NCI-H2029 treated with DMSO at 0.1 percent for 48 hours (cell line): ENCODE results near the gene CRB3.
A peak's percentile ranks its signal among the peaks of the same experiment; 100 is the strongest.

Source experiments
- DNase-seq: peaks from one replicate; lab custom pipeline; 2025; lab: John Stamatoyannopoulos, UW

CRB3 gene

DNA sequence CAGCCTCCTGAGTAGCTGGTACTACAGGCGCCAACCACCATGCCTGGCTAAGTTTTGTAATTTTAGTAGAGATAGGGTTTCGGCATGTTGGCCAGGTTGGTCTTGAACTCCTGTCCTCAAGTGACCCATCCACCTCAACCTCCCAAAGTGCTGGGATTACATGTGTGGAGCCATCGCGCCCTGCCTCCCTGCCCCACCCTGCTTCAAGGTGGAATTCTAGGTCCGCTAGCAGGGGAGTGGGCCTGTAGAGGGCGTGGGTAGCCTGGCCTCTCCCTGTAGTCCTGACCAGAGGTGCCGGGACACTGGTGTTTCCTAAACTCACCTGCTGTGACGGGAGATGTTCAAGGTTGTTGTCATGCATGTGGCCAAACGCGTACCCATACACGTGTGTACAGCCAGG, 30.9 kb upstream of the CRB3 start:
- DNase-seq: no peak

DNA sequence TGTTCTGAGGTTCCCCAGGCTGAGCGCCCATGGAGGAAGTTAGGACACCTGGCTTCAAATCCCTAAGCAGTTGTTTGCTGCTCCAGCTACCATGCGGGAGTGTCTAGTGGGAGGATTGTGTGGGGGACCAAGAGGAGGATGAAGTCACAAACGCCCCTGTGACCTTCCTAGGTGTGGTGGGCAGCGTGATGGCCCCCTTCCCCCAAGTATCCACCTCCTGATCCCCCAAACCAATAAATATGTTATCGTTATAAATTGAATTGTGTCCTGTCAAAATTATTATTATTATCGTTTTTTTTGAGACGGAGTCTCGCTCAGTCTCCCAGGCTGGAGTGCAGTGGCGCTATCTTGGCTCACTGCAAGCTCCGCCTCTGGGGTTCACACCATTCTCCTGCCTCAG, 30.4 kb upstream of the CRB3 start, which contains the start of gene SLC25A41:
Gene SLC25A41 (minus strand): TSS at position 101 of the 400 bp plus-strand sequence. CDS start 70 bp downstream, at position 31.
- DNase-seq: no peak

DNA sequence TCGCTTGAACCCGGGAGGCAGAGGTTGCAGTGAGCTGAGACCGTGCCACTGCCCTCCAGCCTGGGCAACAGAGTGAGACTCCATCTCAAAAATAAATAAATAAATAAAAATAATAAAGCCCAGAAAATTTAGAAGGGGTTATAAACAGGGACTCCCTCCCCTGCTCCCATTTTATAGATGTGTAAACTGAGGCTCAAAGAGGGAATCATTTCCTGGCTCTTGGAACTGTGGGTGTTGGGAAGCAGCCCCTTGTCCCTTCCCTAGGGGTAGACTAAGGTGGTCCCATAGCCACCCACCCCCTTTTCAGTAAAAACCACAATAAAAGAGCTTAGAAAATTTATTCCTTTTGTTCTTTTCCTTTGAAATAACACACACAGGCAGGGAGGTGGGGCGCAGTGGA, 24.3 kb upstream of the CRB3 start:
- no peak for DNase-seq

DNA sequence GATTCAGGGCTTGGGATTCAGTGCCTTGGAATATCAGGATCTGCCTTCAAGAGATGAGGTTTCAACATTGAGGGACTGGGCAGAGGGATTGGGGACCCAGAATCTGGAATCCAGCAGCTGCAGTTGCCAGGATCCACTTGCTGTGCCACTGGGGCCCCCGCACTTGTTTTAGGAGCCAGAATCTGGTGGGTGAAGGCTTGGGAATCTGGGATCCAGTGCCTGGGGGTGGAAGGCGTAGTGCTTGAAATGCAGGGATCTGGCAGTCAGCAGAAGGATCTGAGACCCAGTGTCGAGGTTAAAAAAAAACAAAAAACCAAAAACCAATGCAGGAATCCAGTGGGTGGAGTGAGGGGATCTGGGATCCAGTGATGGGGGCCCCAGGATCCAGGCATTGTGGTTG, 23.2 kb upstream of the CRB3 start:
- no peak for DNase-seq

DNA sequence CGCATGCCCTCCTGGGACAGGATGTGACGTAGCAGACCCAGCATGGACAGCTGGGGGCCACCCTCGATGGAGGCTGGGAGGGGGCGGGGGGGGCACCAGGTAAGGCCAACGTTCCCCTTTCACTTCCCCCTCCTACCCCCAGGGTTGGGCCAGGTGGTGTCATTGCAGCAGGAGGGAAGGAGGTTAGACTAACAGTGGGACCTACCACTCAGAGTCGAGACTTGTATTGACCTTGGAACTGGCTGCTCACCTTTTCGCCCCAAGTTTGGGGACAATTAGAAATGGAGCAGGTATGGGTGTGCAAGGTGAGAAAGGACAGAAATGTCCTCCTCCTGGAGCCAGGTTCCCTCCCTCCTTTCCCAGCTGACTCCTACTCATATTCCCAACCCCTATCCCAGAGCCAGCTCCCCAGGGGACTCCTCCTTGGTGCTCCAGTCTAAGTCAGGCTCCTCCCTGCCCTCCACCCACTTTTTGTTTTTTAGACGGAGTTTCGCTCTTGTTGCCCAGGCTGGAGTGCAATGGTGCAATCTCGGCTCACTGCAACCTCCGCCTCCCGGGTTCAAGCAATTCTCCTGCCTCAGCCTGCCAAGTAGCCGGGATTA, 21.9 kb upstream of the CRB3 start:
- DNase-seq: no peak

DNA sequence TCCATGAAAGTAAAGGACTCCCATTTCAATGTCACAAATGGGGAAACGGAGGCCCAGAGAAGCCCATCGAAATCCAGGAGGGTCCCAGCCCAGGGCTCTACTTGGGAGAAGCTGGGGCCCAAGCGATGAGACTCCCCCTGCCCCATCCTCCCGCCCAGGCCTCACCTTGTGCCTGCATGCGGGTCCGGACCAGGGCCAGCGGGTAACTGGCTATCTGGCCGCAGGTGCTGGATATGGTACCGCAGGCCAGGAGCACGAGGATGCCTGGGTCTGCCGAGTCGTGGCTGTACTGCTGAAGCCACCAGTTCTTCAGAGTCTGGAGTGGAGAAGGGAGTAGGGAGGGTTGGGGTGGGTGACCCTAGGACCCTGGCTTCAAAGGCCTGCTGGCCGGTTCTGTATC, 20.1 kb upstream of the CRB3 start:
- DNase-seq: no peak

DNA sequence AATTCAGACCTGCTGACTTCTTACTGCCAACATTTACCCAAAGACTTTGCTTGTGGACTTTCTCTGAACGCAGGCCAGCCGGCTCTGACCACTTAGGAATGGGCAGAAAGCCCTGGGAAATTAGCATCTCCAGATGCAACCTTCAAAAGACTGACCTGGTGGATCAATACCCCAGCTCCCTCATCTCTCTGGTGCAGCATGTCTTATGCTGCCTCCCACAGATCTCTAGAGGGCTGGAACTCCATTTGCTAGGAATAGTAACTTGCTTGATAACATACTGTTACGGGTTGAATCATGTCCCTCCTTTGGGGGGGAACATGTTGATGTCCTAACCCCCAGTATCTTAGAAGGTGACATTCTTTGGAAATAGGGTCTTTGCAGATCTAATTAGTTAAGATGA, 17.6 kb upstream of the CRB3 start:
- DNase-seq: no peak

DNA sequence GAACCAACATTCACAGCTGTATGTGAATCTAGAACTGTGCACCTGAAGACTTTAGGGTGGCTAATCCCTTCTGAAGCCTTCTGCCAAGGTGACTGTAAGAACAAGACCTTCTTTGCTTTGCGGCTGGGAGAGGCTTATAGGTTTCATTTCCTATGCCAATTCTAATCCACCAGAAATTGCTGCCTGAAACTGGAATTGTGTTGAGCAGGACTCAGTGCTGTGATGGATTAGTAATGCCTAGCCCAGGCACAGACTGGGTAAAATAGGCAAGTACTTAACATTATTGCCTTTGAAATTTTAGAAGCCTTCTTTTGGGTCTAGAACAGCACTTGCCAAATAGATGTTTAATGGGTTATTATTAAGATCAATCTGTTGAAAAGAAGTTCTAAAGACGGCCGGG, 16.0 kb upstream of the CRB3 start:
- no peak for DNase-seq

DNA sequence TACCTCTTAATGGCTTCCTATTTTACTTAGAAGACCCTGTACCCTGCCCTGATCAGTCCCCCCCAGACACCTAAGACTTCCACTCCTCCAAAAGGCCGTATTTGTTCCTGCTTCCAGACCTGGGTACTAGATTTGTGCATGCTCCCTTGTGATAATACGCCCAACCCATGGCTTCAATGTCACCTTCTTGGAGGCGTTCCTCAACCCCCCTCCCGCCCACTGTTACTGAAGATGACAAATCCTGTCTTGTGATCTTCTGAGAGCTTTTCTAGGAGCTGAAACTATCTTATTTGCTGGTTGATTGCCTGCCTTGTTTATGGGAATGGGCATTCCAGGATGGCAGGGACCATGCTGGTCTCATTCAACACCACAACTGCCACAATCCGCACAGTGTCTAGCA, 13.9 kb upstream of the CRB3 start:
- no peak for DNase-seq

DNA sequence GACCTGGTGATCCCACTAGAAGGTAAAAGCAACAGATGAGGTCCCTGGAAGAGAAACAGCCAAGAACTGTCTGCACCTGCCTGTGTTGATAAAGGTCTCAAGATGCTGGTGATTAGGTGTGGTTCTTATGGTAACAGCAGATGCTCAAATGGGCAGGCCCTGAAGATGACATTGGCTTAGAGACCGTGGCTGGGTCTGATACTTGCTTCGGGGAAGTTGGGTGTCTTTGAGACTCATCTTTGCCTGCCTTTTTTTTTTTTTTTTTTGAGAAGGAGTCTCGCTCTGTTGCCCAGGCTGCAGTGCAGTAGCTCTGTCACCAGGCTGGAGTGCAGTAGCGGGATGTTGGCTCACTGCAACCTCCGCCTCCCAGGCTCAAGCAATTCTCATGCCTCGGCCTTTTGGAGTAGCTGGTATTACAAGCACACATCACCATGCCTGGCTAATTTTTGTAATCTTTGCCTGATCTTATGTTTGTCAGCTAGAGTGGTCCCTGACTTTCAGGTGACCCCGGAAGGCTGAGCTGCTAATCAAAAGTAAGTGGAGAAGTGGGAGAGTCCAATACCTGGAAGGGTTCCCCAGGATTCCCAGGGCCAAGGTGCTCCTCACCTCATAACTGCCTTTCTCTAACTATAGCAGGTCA, 12.4 kb upstream of the CRB3 start:
- DNase-seq: no peak

DNA sequence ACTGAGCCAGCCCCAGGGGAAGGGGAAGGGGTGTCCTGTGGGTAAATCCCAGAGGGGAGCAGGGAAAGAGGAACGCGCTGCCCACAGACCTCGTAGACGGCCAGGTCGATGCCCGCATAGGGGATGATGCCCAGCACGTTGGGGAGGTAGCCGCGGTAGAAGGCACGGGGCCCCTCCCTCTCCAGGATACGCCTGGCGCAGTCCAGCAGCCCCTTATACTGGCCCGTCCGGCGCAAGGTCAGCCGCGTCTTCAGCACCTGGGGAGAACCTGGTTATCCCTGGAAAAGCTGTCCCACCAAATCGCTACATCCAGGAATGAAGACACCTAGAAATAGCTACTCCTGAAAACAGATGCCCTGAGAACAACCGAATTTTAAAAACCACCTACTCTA, 11.9 kb upstream of the CRB3 start:
- DNase-seq: no peak

DNA sequence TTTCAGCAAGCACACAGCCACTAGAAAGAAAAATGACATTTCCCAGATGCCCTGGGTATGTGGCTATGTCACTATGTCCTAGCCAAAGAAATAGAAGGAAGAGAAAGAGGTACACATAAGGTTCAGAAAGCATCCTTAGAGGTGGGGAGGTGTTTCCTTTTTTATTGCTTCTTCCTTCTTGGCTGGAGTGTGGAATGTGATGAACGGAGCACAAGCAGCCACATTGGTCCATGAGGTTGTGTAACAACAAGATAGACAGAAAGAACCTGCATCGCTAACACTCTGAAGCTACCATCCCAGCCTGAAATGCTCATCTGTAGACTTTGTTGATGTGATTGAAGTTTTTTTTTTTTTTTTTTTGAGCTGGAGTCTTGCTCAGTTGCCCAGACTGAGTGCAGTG, 11.2 kb upstream of the CRB3 start:
- DNase-seq: no peak

DNA sequence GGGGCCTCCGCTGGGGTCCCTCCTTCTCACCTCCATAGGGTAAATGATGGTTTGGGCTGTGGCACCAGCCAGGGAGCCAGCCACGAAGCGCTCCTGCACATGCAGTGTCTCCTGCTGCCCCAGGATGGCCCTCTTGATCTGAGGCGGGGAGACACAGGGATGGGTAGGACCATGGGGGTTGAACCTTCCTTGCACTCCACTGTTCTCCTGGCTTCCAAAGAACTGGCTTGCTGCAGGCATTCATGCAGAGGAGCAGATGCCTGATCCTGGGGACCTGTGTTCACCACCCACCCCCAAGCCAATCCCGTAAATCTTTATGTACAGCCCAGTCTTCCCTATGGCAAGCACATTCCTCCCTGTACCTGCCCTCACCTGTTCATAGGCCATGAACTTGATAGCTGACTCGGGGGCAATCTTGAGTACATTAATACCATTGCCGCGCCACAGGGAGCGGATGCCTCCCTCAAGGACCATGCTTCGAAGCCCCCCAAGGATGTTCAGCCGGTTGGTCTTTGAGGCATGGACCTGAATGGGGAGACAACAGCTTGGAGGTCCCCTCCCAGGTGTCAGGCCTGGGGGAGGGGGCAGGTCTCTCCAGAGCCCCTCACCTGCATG, 10.0 kb upstream of the CRB3 start:
- DNase-seq: no peak

DNA sequence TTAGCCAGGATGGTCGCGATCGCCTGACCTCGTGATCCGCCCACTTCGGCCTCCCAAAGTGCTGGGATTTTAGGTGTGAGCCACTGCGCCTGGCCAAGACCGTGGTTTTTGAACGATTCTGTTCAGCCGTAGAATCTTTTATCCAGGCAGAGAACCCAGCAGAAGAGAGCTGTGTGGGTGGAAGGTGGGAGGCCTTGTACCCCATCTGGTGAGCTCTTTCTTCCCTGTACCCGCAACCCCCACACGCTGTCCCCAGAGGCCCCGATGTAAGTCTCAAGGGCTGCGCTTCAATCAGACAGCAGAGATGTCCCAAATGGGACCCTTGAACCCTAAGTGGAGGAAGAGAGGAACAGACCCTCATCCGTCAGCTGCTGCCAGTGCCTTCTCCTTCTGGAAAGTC, 8.1 kb upstream of the CRB3 start:
- DNase-seq: no peak

DNA sequence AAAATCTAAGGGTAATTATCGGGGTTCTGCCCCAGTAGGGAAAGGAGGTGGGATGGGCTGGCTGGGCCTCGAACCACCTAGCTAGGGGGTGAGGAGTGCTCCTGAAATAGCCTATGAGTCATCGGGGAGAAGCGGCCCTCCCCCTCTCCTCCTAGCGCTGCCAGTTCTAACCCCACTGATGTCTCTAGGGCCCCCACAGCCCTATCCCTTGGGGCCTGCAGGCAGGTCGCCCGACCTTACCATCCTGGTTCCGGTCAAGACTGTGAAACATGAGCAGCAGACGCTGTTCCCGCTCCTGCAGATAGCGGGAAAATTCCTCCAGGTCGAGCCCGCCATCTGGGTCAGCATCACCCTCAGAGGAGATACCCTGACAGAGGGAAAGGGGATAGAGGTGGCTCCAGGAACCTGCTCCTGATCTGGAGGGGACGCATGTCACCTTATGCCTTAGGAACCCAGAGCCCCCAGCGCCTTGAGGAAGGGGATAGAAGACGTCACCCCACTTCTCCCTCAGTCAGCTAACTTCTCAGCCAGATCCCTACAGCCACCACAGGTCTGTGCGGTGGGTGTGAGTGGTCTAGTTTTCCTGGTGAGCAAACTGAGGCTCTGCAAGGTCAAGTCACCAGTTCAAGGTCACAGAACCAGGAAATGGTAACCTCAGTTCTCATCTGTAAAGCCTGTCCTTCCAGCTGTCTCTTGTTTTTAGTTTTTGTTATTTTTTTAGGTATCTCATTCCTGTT, 5.9 kb upstream of the CRB3 start:
- no peak for DNase-seq

DNA sequence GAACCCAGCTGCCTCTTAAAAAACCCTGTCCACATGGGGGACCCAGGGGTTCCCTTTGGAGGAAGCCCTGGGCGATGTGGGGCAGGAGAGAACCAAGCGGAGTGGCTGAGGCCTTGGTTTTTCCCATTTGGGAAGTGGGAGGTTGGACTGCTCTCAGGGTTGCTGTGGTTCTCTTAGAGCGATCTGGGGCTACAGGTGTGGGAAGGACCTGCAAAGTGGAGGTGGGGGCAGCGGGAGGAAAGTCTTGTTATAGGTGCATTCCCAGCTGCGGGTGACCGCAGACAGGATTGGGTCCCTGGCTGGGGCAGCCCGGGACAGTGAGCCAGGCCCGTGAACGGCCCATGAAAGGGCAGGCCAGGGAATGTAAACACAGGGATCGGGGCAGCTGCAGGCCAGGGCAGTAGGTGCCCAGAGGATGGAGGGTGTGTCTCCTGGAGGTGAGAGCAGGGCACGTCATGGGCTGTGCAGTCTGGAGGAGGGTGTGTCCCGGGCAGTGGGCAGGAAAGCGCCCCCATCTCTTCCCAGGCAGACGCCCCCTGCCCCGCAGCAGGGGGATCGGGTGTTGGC, 5.3 kb upstream of the CRB3 start:
- no peak for DNase-seq

DNA sequence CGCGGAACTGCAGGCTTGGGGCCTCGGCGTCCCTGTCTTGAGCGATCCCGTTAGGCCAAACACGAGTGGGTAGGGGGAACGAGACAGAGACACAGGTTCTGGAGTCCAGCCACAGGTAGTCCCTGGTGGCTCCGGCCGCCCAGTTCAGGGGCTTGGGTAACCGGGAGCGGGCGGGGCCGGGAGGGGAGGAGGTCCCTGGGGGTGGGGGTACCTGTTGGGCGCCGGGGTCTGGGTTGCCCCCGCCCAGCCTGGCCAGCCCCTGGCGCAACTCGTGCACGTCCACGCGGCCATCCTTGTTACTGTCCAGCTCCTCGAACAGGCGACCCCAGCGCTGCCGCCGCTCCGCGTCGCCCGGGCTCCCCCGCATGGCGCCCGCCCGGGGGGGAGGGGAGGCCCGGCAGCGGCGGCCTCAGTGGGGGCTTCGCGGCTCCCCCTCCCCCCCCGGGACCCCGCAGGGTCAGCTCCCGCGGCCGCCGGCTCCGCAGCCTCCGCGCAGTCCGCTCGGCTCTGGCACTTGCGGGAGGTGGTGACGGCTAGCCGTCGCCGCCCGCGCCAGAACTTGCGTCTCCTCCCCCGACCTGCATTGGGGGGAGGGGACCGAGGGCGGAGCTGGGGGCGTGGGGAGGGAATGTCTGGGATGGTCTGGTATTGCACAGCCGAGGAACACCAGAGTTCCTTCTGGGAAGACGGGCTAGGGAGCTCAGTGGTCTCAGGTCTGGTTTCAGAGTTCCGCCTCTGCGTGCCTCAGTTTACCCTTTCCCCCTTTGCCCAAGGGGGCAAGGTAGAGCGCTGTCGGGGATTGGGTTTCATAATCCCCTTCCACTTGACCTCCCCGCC, 4.6 kb upstream of the CRB3 start, which contains the start of gene SLC25A23:
Gene SLC25A23 (minus strand): TSS at position 531 of the 837 bp plus-strand sequence. CDS start 164 bp downstream, at position 367.
- no peak for DNase-seq

DNA sequence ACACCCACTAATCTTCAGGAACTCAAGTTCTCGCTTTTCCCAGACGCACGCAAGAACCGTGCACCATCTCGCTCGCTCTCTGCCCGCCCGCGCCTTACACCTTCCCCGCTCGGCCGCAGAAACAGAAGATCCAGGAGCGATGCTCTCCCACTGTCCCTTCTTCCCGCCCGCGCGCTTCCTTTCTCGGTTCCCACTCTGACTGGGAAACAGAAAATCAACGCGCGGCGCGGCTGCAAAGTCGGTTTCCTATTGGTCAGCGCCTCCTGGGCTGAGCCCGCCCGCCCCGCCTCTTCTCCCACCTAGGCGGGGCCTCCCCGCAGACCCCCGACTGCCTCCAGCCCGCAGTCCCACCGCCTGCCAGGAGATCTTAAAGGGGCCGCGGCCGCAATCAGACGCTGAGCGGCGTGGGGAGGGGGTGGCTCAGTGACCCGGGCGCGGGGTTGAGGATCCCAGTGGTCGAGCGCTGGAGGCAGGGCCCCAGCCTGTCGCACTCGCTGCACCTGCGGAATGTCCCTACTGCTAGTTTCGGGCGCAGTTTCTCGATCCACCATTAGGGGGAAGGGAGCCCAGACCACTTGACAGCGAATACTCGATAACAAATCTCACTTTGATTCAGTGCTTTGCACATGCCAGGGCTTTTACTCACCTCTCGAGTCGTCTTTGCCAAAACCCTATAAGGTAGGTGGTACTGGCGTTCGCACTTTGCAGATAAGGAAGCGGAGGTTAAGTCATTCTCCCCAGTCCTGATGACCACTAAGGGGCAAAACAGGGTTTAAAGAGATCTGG, 3.8 kb upstream of the CRB3 start:
- DNase-seq: peak; percentile 93

DNA sequence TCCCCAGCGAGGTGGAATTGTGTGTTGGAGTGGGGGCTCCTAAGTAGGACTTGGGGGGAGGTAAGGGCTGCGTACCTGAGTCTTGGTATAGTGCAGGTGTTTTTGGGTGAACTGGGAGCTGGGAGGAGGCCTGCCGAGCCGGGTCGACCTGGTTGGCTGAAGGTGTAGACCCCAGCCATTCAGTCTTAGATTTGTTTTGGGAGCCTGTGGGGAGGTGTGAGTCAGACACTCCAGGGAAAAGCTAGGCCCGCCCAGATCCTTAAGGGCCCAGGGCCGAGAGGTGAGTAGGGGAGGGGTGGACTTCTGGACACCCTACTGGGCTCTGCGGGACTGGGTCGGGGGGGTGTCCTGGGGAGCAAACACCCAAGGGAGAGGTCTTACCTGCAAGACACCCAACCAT, 935 bp downstream of the CRB3 start:
- no peak for DNase-seq

DNA sequence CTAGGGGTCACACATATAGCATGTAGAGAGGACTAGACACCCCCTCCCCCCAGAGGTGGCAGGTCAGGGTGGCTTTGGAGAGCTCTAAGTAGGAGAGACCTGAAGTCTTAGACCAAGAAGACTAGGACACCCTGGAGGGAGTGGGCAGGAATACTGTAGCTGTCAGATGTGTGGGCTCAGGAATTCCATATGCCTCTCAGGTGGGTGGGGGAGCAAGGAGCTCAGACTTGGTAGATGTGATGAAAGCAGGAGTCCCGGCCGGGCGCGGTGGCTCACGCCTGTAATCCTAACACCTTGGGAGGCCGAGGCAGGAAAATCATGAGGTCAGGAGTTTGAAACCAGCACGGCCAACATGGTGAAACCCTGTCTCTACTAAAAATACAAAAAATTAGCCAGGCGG, 1.6 kb downstream of the CRB3 start:
- no peak for DNase-seq
